Lung (tissue), 12 donors: ENCODE data around the gene HMGA1. TPM values are rescaled to one million over a fixed set of nuclear protein-coding genes. Genes with fewer than 3 reads are reported as not detected.

Source experiments
- ATAC-seq: fragments of 200-7000 bp; cut with Tn5 transposase; one replicate; pipeline ENCODE4 v1.9.1; 2020; ENCODE audit warnings: moderate number of reproducible peaks; ENCODE audit not compliant: insufficient read depth, low FRiP score
- DNase-seq, 3 donors: peaks; one replicate each; pipeline ENCODE4 v3.0.0-alpha.2; 2013 to 2017
- H3K27ac ChIP-seq, 2 donors: one replicate each; pipeline ENCODE4 v1.5.1; 2013; ENCODE audit warnings: mild to moderate bottlenecking in 2 of 2, moderate library complexity in 2 of 2, control low read depth in 1 of 2, inconsistent platforms in 1 of 2, low read depth in 1 of 2, low read length in 1 of 2
- H3K27me3 ChIP-seq, 3 donors: one replicate each; pipeline ENCODE4 v1.5.1; 2013; ENCODE audit warnings: low read length in 2 of 3; ENCODE audit not compliant: control insufficient read depth in 3 of 3, insufficient read depth in 3 of 3
- H3K36me3 ChIP-seq, 4 donors: one replicate each; pipeline ENCODE4 v1.5.1; 2013; ENCODE audit warnings: low read length in 4 of 4, mild to moderate bottlenecking in 1 of 4, moderate library complexity in 1 of 4; ENCODE audit not compliant: control insufficient read depth in 4 of 4, insufficient read depth in 4 of 4
- H3K4me1 ChIP-seq, 5 donors: one replicate each; pipeline ENCODE4 v1.5.1; 2013; ENCODE audit warnings: low read length in 5 of 5, mild to moderate bottlenecking in 2 of 5, moderate library complexity in 1 of 5; ENCODE audit not compliant: control insufficient read depth in 5 of 5, insufficient read depth in 5 of 5
- H3K4me3 ChIP-seq: one replicate; pipeline ENCODE4 v1.5.1; 2013; ENCODE audit warnings: mild to moderate bottlenecking, control low read depth, moderate library complexity
- H3K9ac ChIP-seq, 2 donors: one replicate each; pipeline ENCODE4 v1.5.1; 2013; ENCODE audit warnings: low read length in 2 of 2, control low read depth in 1 of 2; ENCODE audit not compliant: insufficient read depth in 1 of 2
- H3K9me3 ChIP-seq, 4 donors: one replicate each; pipeline ENCODE4 v1.5.1; 2013; ENCODE audit warnings: low read length in 3 of 4, mild to moderate bottlenecking in 1 of 4, moderate library complexity in 1 of 4; ENCODE audit not compliant: control insufficient read depth in 4 of 4, insufficient read depth in 3 of 4
- WGBS, 2 donors: extraction: QIAGEN DNeasy Blood & Tissue Kit; methylation state at CpG; one replicate each; pipeline ENCODE4 v1.1.7; 2013; 5-methylcytosine and 5-hydroxymethylcytosine counted together
- polyA plus RNA-seq, 2 donors: library from polyadenylated mRNA; stranded (reverse); fragments of 200-250 nt; gene quantifications; one replicate each; pipeline ENCODE4 v1.2.1, GENCODE V29; 2013
- total RNA-seq, 2 donors: library from RNA; depleted of rRNA in 1 of 2; stranded (reverse); fragments of >200 nt in 1 of 2; gene quantifications; one replicate each; pipeline ENCODE4 v1.2.1, GENCODE V29; 2014 to 2021
- TF ChIP-seq, protein P1 (sequence below): IDR thresholded peaks from 2 replicates; pipeline ENCODE4 v1.5.1; 2012; ENCODE audit warnings: mild to moderate bottlenecking; ENCODE audit errors: control extremely low read depth, extremely low read depth
- donor health status: control.
- donor health status: control.
- donor health status: Bipolar disorder and iron deficiency.
- donor health status: healthy.
- donor health status: DM: yes; HTN: yes; CAD: no.

Gene HMGA1
- total and polyA plus RNA-seq, 4 donors, result 47.9 to 102 (median 96.9) TPM

DNA sequence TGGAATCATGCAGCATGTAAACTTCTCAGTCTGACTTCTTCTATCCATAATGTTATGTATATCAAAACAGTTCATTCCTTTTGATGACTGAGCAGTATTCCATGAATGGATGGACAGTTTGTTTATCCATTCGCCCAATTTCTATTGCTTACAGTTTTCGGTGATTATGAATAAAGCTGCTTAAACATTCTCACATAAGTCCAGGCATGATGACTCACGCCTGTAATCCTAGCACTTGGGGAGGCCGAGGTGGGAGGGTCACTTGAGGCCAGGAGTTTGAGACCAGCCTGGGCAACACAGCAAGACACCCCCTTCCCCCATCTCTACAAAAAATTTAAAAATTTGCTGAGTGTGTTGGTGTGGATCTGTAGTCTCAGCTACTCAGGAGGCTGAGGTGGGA, 22.9 kb upstream of the HMGA1 start:
- Histone ChIP-seq H3K9me3 (no peaks in the 10 kb centered on the region), H3K4me1 (no peaks in the 10 kb centered on the region), H3K9ac (no peak overlapping the region), H3K4me3 (no peak overlapping the region), H3K27me3 (no peaks in the 10 kb centered on the region), H3K36me3 (no peaks in the 10 kb centered on the region), H3K27ac (no peak overlapping the region)
- ATAC-seq (no peak), DNase-seq (no peak)
- TF ChIP-seq, protein P1, sequence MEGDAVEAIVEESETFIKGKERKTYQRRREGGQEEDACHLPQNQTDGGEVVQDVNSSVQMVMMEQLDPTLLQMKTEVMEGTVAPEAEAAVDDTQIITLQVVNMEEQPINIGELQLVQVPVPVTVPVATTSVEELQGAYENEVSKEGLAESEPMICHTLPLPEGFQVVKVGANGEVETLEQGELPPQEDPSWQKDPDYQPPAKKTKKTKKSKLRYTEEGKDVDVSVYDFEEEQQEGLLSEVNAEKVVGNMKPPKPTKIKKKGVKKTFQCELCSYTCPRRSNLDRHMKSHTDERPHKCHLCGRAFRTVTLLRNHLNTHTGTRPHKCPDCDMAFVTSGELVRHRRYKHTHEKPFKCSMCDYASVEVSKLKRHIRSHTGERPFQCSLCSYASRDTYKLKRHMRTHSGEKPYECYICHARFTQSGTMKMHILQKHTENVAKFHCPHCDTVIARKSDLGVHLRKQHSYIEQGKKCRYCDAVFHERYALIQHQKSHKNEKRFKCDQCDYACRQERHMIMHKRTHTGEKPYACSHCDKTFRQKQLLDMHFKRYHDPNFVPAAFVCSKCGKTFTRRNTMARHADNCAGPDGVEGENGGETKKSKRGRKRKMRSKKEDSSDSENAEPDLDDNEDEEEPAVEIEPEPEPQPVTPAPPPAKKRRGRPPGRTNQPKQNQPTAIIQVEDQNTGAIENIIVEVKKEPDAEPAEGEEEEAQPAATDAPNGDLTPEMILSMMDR, result no peak
- 89 to 96% methylated on average over 4 of the region's 4 CpGs for WGBS, 2 donors

DNA sequence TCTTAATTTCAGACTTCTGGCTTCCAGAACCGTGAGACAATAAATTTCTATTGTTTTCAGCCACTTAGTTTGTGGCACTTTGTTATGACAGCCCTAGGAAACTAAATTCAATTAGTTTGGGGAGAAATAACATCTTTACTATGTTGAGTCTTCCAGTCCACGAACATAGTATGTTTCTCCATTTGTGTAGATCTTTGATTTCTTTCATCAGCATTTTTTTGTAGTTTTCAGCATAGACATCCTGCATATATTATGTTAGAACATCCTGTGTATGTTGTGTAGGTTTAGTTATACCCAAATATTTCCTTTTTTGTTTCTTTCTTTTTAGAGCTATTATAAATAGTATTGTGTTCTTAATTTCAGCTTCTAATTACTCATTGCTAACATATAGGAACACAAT, 18.0 kb upstream of the HMGA1 start:
- ATAC-seq, result no peak
- H3K27ac ChIP-seq, result no peak overlapping the region
- H3K4me3 ChIP-seq, result no peak overlapping the region
- no peaks in the 10 kb centered on the region for H3K36me3 ChIP-seq
- WGBS, 2 donors, result 60 to 63% methylated on average over 2 of the region's 2 CpGs
- no peak for DNase-seq
- no peak overlapping the region for H3K9ac ChIP-seq
- H3K9me3 ChIP-seq, result no peaks in the 10 kb centered on the region
- H3K4me1 ChIP-seq, result peaks cover 0 to 8% (median 6%) of the 10 kb centered on the region in 5 donors
- TF ChIP-seq, protein P1, result no peak
- no peaks in the 10 kb centered on the region for H3K27me3 ChIP-seq

DNA sequence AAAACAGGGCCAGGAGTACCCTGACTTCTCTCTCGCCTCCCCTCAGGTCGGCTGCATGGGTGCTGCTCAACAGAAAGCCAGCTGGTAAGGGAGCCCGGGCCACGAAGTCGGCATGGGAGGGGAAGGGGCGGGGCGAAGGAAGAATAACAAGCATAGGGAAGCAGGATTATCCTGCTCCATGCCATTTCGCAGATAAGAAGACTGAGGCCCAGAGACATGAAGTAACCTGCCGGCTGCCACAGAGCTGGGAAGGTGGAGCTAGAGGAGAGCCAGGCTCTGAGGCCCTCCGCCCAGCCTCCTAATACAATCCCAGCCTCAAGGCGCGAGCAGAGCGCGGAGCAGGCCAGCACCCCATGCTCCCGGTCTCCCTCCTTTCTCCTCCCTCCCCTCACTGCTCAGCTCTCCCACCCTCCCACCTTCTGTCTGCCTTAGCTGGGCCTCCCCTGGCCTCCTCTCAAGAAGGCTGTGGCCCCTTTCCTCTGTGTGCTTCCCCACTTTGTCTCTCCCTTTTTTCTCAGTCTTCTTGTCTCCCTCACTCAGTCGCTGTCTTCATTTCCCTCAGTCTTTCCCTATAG, 13.2 kb upstream of the HMGA1 start:
- ATAC-seq (no peak), DNase-seq (no peak)
- WGBS, 2 donors, result 29 to 60% methylated on average over 15 to 16 of the region's 16 CpGs
- Histone ChIP-seq H3K4me1 (peaks cover 0 to 11% (median 7%) of the 10 kb centered on the region in 5 donors), H3K9me3 (no peaks in the 10 kb centered on the region), H3K9ac (peak overlapping the region in 1 of 2 donors; percentile 65), H3K36me3 (no peaks in the 10 kb centered on the region), H3K4me3 (no peak overlapping the region), H3K27me3 (no peaks in the 10 kb centered on the region), H3K27ac (peak overlapping the region; percentile 9 to 81)
- TF ChIP-seq, protein P1, result no peak
